ENCODE measurements around the gene TRANK1.

- TF ChIP-seq CTCF (IDR thresholded peaks at IDR 0.05; ENCODE audit: low read depth, low read length, missing input control) (no peak), YY1 (IDR thresholded peaks at IDR 0.05) (no peak), RXRA (IDR thresholded peaks at IDR 0.05) (no peak), HNF4G (IDR thresholded peaks at IDR 0.05) (no peak), RAD21 (IDR thresholded peaks at IDR 0.05) (no peak), JUND (IDR thresholded peaks at IDR 0.05) (no peak), FOXA2 (IDR thresholded peaks at IDR 0.05) (no peak)
Measured at GRCh38 chr3:36893826-36894225, 51.0 kb downstream of the TRANK1 start.
